BE2C (cell line): ENCODE measurements around the gene RBM3.
"Not testable (repeated sequence)": the region's sequence is repeated elsewhere in the genome, so short reads cannot be mapped to it uniquely, and the experiment has no call there.

Source experiments
- DNase-seq: peaks from one replicate; pipeline ENCODE4 v3.0.0-alpha.2; 2020
- H3K27me3 ChIP-seq: fragments of 250-450 bp; sonication (Bioruptor Pico); 2 replicates; pipeline ENCODE4 v1.5.1; 2020; ENCODE audit warnings: mild to moderate bottlenecking
- H3K36me3 ChIP-seq: fragments of 250-450 bp; sonication (Bioruptor Pico); 2 replicates; pipeline ENCODE4 v1.5.1; 2020; ENCODE audit warnings: mild to moderate bottlenecking
- H3K4me1 ChIP-seq: fragments of 250-450 bp; sonication (Bioruptor Pico); 2 replicates; pipeline ENCODE4 v1.5.1; 2020
- H3K4me3 ChIP-seq: 2 replicates; pipeline ENCODE4 v1.5.1; 2011; ENCODE audit warnings: low read depth, low read length
- H3K9me3 ChIP-seq: fragments of 250-450 bp; sonication (Bioruptor Pico); 2 replicates; pipeline ENCODE4 v1.5.1; 2020
- CTCF ChIP-seq: IDR thresholded peaks from 2 replicates; pipeline ENCODE4 v1.5.1; 2012; ENCODE audit warnings: mild to moderate bottlenecking, low read depth, low read length

RBM3 gene

GRCh38 chrX:48548871-48549270, 25.4 kb upstream of the RBM3 start:
- no peak for DNase-seq
- Histone ChIP-seq H3K27me3 (no peaks in the 10 kb centered on the region), H3K9me3 (no peaks in the 10 kb centered on the region), H3K4me3 (no peak overlapping the region), H3K4me1 (no peaks in the 10 kb centered on the region), H3K36me3 (no peaks in the 10 kb centered on the region)
- no peak for TF ChIP-seq CTCF

- H3K36me3 ChIP-seq, H3K4me3 ChIP-seq, H3K27me3 ChIP-seq, H3K4me1 ChIP-seq, H3K9me3 ChIP-seq, DNase-seq: not testable (repeated sequence)
These were observed 18.5 kb upstream of the RBM3 start for GRCh38 chrX:48555731-48556325.

GRCh38 chrX:48558271-48558670, 16.0 kb upstream of the RBM3 start:
- no peak for TF ChIP-seq CTCF
- no peak for DNase-seq

GRCh38 chrX:48559636-48560035, 14.6 kb upstream of the RBM3 start:
- no peaks in the 10 kb centered on the region for H3K4me1 ChIP-seq

More at GRCh38 chrX:48558271-48558670, 16.0 kb upstream of the RBM3 start:
- Histone ChIP-seq H3K4me3 (no peak overlapping the region), H3K4me1 (no peaks in the 10 kb centered on the region), H3K9me3 (no peaks in the 10 kb centered on the region), H3K36me3 (peaks cover 4% of the 10 kb centered on the region; the same call in 1 of the 2 replicates), H3K27me3 (no peaks in the 10 kb centered on the region)

GRCh38 chrX:48560056-48560455, 14.2 kb upstream of the RBM3 start:
- TF ChIP-seq CTCF: no peak
- Histone ChIP-seq H3K4me3 (no peak overlapping the region), H3K36me3 (peaks cover 4% of the 10 kb centered on the region; the same call in 1 of the 2 replicates), H3K27me3 (no peaks in the 10 kb centered on the region), H3K4me1 (no peaks in the 10 kb centered on the region), H3K9me3 (no peaks in the 10 kb centered on the region)
- no peak for DNase-seq

More at GRCh38 chrX:48559636-48560035, 14.6 kb upstream of the RBM3 start:
- Histone ChIP-seq H3K4me3 (no peak overlapping the region), H3K36me3 (peaks cover 4% of the 10 kb centered on the region; the same call in 1 of the 2 replicates), H3K27me3 (no peaks in the 10 kb centered on the region), H3K9me3 (no peaks in the 10 kb centered on the region)
- TF ChIP-seq CTCF: no peak
- DNase-seq: no peak

GRCh38 chrX:48560681-48561080, 13.6 kb upstream of the RBM3 start:
- Histone ChIP-seq H3K4me1 (no peaks in the 10 kb centered on the region), H3K9me3 (no peaks in the 10 kb centered on the region), H3K27me3 (no peaks in the 10 kb centered on the region), H3K4me3 (no peak overlapping the region), H3K36me3 (peaks cover 4% of the 10 kb centered on the region; the same call in 1 of the 2 replicates)
- no peak for DNase-seq
- TF ChIP-seq CTCF: no peak

- DNase-seq: no peak
- TF ChIP-seq CTCF: no peak
- Histone ChIP-seq H3K4me1 (no peaks in the 10 kb centered on the region), H3K27me3 (no peaks in the 10 kb centered on the region), H3K36me3 (peaks cover 5% of the 10 kb centered on the region), H3K4me3 (no peak overlapping the region), H3K9me3 (no peaks in the 10 kb centered on the region)
These were observed 4.3 kb upstream of the RBM3 start for GRCh38 chrX:48569958-48570357.
